Astrocyte (in vitro differentiated cells and primary cell): ENCODE results near the gene MS4A4E. TPM values are rescaled to one million over a fixed set of nuclear protein-coding genes. Genes with fewer than 3 reads are reported as not detected.

ENCODE experiments used
- DNase-seq: peaks from one replicate; pipeline ENCODE4 v3.0.0-alpha.2; 2010; ENCODE audit warnings: low read depth
- FAIRE-seq: peaks from 2 replicates; lab custom pipeline; 2011; peaks lifted over from hg19 to GRCh38; lab: Jason Lieb, UNC
- H2AFZ ChIP-seq: 2 replicates; pipeline ENCODE4 v1.6.0; 2012; ENCODE audit warnings: low read depth, low read length, inconsistent platforms
- H3K27ac ChIP-seq: 2 replicates; pipeline ENCODE4 v1.5.1; 2011; ENCODE audit warnings: low read depth, low read length, inconsistent platforms
- H3K27me3 ChIP-seq: 2 replicates; pipeline ENCODE4 v1.6.0; 2011; ENCODE audit warnings: low read length, inconsistent platforms; ENCODE audit not compliant: insufficient read depth
- H3K36me3 ChIP-seq: 2 replicates; pipeline ENCODE4 v1.5.1; 2011; ENCODE audit warnings: low read length, inconsistent platforms; ENCODE audit not compliant: insufficient read depth
- H3K4me1 ChIP-seq: 2 replicates; pipeline ENCODE4 v1.5.1; 2011; ENCODE audit warnings: low read length, inconsistent platforms; ENCODE audit not compliant: insufficient read depth
- H3K4me2 ChIP-seq: 2 replicates; pipeline ENCODE4 v1.6.0; 2012; ENCODE audit warnings: low read length, inconsistent platforms
- H3K4me3 ChIP-seq: 2 replicates; pipeline ENCODE4 v1.5.1; 2011; ENCODE audit warnings: low read depth, mild to moderate bottlenecking, low read length, inconsistent platforms; ENCODE audit not compliant: insufficient read depth
- H3K79me2 ChIP-seq: 2 replicates; pipeline ENCODE4 v1.6.0; 2012; ENCODE audit warnings: mild to moderate bottlenecking, low read length, inconsistent platforms; ENCODE audit not compliant: insufficient read depth
- H3K9ac ChIP-seq: 2 replicates; pipeline ENCODE4 v1.6.0; 2012; ENCODE audit warnings: mild to moderate bottlenecking, low read length, inconsistent platforms
- H3K9me3 ChIP-seq: 2 replicates; pipeline ENCODE4 v1.5.1; 2012; ENCODE audit warnings: low read depth, mild to moderate bottlenecking, low read length, inconsistent platforms; ENCODE audit not compliant: insufficient read depth
- H4K20me1 ChIP-seq: 2 replicates; pipeline ENCODE4 v1.6.0; 2012; ENCODE audit warnings: low read length, inconsistent platforms; ENCODE audit not compliant: insufficient read depth
- H3K27ac Mint-ChIP-seq: one replicate; pipeline ENCODE4 v1.8.0; 2021; ENCODE audit warnings: mild to moderate bottlenecking, mixed read lengths; ENCODE audit not compliant: unreplicated experiment
- H3K27me3 Mint-ChIP-seq: one replicate; pipeline ENCODE4 v1.8.0; 2021; ENCODE audit warnings: low read depth, mixed read lengths; ENCODE audit not compliant: unreplicated experiment
- H3K36me3 Mint-ChIP-seq: one replicate; pipeline ENCODE4 v1.8.0; 2021; ENCODE audit warnings: low read depth, mixed read lengths; ENCODE audit not compliant: unreplicated experiment
- H3K4me1 Mint-ChIP-seq: one replicate; pipeline ENCODE4 v1.8.0; 2021; ENCODE audit warnings: low read depth, mixed read lengths; ENCODE audit not compliant: unreplicated experiment
- H3K4me3 Mint-ChIP-seq: one replicate; pipeline ENCODE4 v1.8.0; 2021; ENCODE audit warnings: mild to moderate bottlenecking, moderate library complexity, mixed read lengths; ENCODE audit not compliant: unreplicated experiment
- H3K9me3 Mint-ChIP-seq: one replicate; pipeline ENCODE4 v1.8.0; 2021; ENCODE audit warnings: mild to moderate bottlenecking, mixed read lengths; ENCODE audit not compliant: unreplicated experiment
- EZH2 ChIP-seq: IDR thresholded peaks from 2 replicates; pipeline ENCODE4 v1.6.1; 2012; ENCODE audit warnings: mild to moderate bottlenecking, low read length, inconsistent platforms; ENCODE audit not compliant: insufficient read depth
- total RNA-seq: library from RNA; stranded (reverse); gene quantifications from 2 replicates; pipeline ENCODE4 v1.2.1, GENCODE V29; 2021
- TF ChIP-seq, protein P1 (sequence below): IDR thresholded peaks from 2 replicates; pipeline ENCODE4 v1.5.1; 2011; ENCODE audit warnings: low read depth, mild to moderate bottlenecking, inconsistent platforms, low read length, moderate library complexity; ENCODE audit not compliant: insufficient read depth

The MS4A4E gene
- total RNA-seq, 1 donor from 2014 or later = not detected

DNA sequence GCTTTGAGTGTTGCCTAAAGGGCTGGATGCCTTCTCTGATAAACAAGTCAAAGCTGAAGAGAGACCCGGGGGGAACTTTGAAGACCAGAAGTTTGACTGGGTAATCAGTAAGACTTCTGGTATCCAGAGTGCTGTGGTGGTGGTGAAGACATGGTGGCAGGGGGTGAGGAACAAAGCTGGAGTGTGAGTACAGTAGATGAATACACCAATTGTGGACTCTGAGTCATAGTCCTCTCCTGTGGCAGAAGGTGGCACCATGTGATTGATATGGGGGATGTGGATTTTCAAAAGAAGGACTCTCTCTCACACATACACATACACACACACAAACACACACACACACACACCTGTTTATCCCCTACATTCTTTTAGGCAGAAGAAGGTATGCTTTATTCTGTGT lies 72.4 kb downstream of the MS4A4E start:
- H3K4me3 Mint-ChIP-seq = no peak overlapping the region
- no peaks in the 10 kb centered on the region for H3K79me2 ChIP-seq
- H3K27ac ChIP-seq = no peak overlapping the region
- no peaks in the 10 kb centered on the region for H3K36me3 ChIP-seq
- no peaks in the 10 kb centered on the region for H3K9me3 Mint-ChIP-seq
- H2AFZ ChIP-seq = no peak overlapping the region
- peaks cover 7% of the 10 kb centered on the region for H3K4me1 Mint-ChIP-seq
- H3K27me3 Mint-ChIP-seq = no peaks in the 10 kb centered on the region
- no peak for FAIRE-seq
- H4K20me1 ChIP-seq = no peaks in the 10 kb centered on the region
- H3K4me1 ChIP-seq = no peaks in the 10 kb centered on the region
- no peak for DNase-seq
- H3K27me3 ChIP-seq = no peaks in the 10 kb centered on the region
- no peaks in the 10 kb centered on the region for H3K36me3 Mint-ChIP-seq
- H3K4me2 ChIP-seq = no peak overlapping the region
- H3K9ac ChIP-seq = no peak overlapping the region
- TF ChIP-seq, protein P1, sequence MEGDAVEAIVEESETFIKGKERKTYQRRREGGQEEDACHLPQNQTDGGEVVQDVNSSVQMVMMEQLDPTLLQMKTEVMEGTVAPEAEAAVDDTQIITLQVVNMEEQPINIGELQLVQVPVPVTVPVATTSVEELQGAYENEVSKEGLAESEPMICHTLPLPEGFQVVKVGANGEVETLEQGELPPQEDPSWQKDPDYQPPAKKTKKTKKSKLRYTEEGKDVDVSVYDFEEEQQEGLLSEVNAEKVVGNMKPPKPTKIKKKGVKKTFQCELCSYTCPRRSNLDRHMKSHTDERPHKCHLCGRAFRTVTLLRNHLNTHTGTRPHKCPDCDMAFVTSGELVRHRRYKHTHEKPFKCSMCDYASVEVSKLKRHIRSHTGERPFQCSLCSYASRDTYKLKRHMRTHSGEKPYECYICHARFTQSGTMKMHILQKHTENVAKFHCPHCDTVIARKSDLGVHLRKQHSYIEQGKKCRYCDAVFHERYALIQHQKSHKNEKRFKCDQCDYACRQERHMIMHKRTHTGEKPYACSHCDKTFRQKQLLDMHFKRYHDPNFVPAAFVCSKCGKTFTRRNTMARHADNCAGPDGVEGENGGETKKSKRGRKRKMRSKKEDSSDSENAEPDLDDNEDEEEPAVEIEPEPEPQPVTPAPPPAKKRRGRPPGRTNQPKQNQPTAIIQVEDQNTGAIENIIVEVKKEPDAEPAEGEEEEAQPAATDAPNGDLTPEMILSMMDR = no peak
- TF ChIP-seq EZH2 = no peak
- H3K9me3 ChIP-seq = peaks cover 5% of the 10 kb centered on the region
- H3K27ac Mint-ChIP-seq = no peak overlapping the region
- H3K4me3 ChIP-seq = no peak overlapping the region

DNA sequence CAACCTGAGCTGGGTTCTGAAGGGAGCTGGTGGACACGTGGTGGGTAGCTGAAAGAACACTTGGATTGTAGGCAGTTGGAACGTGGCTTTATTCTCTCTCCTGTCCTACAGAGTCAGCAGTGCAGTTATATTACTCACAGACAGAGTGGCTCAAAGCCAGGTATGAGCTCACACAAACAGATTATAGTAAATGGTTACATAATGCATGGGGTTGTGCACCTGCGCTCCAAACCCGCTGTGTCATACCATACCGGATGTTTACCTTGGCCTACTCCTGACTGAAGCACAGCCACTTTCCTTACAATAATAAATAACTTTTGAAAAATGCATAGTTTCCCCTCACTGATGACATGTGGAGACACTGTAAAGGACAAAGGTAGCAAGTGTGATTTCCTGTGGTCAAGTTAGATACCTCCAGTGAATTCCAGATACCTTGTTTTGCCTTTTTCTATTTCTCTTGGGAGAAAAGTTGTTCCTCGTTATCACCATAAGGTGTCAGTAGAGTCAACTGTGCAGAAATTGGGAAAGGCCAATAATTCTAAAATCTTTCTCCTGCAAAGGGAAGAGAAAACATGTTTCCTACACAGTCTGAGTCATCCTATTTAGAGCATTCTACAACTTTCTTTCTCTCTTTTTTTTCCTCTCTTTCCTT lies 73.5 kb downstream of the MS4A4E start:
- FAIRE-seq (no peak), DNase-seq (peak; percentile 6)
- peaks cover 6% of the 10 kb centered on the region for H3K4me1 Mint-ChIP-seq
- no peaks in the 10 kb centered on the region for H3K27me3 Mint-ChIP-seq
- H3K9ac ChIP-seq = no peak overlapping the region
- H3K4me2 ChIP-seq = no peak overlapping the region
- no peaks in the 10 kb centered on the region for H3K36me3 ChIP-seq
- H3K27me3 ChIP-seq = no peaks in the 10 kb centered on the region
- no peak overlapping the region for H3K27ac Mint-ChIP-seq
- no peak overlapping the region for H3K4me3 ChIP-seq
- TF ChIP-seq EZH2 = no peak
- TF ChIP-seq, protein P1 = peak; percentile 19
- H3K79me2 ChIP-seq = no peaks in the 10 kb centered on the region
- H3K9me3 Mint-ChIP-seq = peaks cover 1% of the 10 kb centered on the region
- no peak overlapping the region for H3K27ac ChIP-seq
- H3K9me3 ChIP-seq = peaks cover 5% of the 10 kb centered on the region
- H3K4me1 ChIP-seq = no peaks in the 10 kb centered on the region
- H2AFZ ChIP-seq = no peak overlapping the region
- H3K36me3 Mint-ChIP-seq = no peaks in the 10 kb centered on the region
- H3K4me3 Mint-ChIP-seq = no peak overlapping the region
- H4K20me1 ChIP-seq = no peaks in the 10 kb centered on the region

DNA sequence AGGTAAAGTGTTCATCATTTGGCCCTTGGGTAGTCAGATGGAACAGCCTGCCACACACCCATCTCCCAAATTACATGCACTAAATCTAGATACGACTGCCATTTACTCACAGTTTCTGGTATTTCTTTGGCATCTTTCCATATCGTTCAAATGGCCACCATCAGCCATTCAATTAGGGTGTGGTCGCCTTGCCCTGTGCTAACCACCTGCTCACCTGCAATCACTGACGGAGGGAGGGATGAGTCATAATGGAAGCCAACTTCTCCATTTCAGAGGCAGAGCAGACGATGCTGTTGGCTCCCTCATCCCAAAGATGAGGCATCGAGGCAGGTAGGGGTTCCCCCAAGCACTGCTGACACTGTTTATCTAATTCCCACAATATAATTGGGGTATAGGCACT lies 74.6 kb downstream of the MS4A4E start:
- H3K36me3 ChIP-seq = no peaks in the 10 kb centered on the region
- Mint-ChIP-seq H3K4me3 (no peak overlapping the region), H3K4me1 (peaks cover 6% of the 10 kb centered on the region), H3K9me3 (peaks cover 1% of the 10 kb centered on the region), H3K27ac (no peak overlapping the region), H3K36me3 (no peaks in the 10 kb centered on the region), H3K27me3 (no peaks in the 10 kb centered on the region)
- no peak for FAIRE-seq
- no peak overlapping the region for H3K4me3 ChIP-seq
- H3K4me1 ChIP-seq = no peaks in the 10 kb centered on the region
- peaks cover 5% of the 10 kb centered on the region for H3K9me3 ChIP-seq
- TF ChIP-seq EZH2 = no peak
- TF ChIP-seq, protein P1 = no peak
- H3K4me2 ChIP-seq = no peak overlapping the region
- no peaks in the 10 kb centered on the region for H3K27me3 ChIP-seq
- no peak overlapping the region for H3K27ac ChIP-seq
- H3K9ac ChIP-seq = no peak overlapping the region
- H4K20me1 ChIP-seq = no peaks in the 10 kb centered on the region
- DNase-seq = no peak
- no peak overlapping the region for H2AFZ ChIP-seq
- no peaks in the 10 kb centered on the region for H3K79me2 ChIP-seq
